NCI-H2107 (cell line): ENCODE measurements around the gene CCDC117.

Source experiments
- DNase-seq: peaks from one replicate; lab custom pipeline; 2025; lab: John Stamatoyannopoulos, UW

Gene CCDC117

GRCh38 chr22:28830441-28830840 is 57.9 kb downstream of the CCDC117 start:
- DNase-seq, result no peak

- no peak for DNase-seq
Measured at GRCh38 chr22:28831140-28832072, 58.9 kb downstream of the CCDC117 start.

- DNase-seq, result no peak
Measured at GRCh38 chr22:28832731-28833130, 60.2 kb downstream of the CCDC117 start.

GRCh38 chr22:28833276-28833923 is 60.9 kb downstream of the CCDC117 start:
- no peak for DNase-seq

GRCh38 chr22:28835630-28836189 is 63.2 kb downstream of the CCDC117 start:
- no peak for DNase-seq

GRCh38 chr22:28837640-28838039 is 65.1 kb downstream of the CCDC117 start:
- no peak for DNase-seq
